ENCODE data around the gene GLS.
"Not testable (repeated sequence)": the region's sequence is repeated elsewhere in the genome, so short reads cannot be mapped to it uniquely, and the experiment has no call there.

GLS gene

DNA sequence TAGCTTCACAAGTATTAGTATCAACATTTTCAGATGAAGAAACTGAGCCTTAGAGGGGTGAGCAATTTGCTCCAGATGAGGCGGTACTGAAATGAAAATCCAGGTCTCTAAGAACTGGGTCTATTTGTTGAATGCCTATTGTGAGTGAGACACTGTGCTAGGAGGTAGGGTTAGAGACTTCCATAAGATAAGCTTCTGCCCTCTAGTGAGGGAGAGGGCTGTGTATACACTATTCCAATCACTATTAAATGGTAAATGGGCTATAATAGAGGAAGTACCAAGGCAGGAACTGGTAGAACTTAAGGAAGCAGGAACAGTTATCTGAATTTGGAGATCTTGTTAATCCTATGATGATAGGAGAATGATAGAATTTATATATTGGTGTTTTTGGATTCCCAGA, 23.6 kb upstream of the GLS start:
- peak; percentile 12 for DNase-seq

DNA sequence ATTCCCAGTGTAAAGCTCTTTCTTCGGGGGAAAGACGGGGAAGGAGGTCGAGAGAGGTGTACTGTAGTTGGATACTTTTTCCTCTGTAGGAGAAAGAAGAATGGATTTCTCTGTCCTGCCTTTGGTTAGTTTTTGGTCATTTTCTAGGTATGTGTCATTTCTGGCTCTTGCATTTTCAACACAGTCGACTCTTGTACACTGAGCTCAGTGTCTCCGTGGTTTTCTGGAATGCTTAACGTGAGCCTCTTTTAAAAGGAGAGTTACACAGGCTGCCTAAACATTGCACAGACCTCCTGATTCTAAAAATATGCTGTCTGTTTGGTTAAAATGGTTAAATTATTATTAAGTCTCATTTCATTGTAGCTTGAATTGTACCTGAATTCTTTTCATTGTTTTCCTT, 21.8 kb upstream of the GLS start:
- no peak for DNase-seq

DNA sequence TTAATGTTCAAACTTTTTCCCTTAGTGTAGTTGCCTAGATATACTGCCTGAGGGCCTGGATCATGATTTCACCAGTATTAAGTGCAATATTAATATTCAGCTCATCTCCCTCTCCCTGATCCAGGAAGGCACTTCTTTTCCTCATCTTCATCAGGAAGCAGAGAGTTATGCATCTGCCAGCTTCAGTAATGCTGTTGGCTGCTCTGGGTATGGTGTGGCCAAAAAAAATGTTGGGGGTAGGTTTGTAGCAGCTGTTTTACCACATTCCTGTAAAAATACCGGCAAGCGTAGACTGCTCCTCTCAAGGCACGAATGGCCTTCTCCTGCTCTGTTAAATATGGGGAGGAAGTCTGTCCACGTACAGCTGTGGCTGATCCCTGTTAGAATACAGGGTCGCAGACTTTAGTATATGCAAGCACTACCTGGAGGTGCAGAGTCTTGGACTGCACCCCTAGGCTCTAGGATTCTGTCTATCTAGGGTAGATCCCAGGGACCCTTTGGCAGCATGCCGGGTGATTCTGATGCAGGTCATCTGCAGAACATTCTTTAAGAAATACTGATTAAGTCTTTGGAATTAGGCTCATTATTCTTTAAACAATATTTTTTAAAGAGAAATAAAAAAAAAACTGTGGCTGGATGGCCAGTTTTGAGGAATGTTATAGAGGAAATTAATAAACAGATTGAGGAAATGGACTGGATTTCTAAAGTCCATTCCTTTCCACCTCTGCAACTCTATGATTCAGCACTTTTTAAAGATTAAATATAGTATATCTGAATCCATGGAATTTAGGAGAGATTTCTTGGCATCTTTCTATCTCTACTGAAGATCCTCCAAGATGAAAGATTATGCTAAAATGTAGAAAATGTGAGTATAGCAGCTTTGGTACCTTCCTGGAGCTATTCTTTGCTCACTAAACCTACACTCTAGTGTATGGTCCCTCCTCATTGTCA, 21.0 kb upstream of the GLS start:
- no peak for DNase-seq

DNA sequence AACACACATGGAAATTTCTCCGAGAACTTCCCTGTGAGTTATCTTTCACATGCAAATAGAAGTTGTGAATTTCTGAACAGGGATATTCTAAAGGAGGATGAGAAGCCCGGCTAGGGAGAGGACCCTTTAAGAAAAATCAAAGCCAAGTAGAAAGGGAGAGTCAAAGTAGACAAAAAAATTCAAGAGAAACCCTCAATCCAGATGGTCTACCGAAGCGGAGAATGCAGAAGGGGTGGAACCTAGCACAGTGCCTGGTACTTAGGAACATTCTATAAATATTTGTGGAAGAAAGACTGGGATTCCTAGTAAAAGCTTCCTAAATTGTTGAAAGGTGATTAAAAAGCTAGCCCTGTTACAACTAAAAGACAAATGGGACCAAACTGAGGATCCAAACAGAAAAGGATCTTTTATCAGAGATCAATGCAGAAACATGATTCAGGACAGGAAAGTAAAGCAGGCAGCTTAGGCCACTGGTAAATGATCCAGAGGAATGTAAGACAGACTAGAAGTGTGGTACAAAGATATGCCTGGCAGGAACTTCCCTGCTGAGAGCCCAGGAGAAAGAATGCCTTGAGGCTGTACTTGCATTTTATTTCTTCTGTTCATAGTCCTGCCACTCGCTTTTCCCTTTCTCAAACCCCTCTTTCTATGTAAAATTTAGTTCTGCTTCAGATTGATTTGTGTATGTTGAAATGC, 19.5 kb upstream of the GLS start:
- no peak for DNase-seq

DNA sequence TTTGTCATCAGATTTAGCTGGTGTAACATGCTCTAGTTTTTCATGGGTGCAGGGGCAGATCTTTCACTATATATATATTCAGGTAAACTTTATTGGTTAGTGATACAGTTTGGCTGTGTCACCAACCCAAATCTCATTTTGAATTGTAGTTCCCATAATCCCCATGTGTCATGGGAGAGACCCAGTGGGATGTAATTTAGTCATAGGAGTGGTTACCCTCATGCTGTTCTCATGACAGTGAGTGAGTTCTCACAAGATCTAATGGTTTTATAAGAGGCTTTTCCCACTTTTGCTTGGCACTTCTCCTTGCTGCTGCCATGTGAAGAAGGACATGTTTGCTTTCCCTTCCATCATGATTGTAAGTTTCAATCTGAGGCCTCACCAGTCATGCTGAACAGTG, 18.5 kb upstream of the GLS start:
- not testable (repeated sequence) for DNase-seq

DNA sequence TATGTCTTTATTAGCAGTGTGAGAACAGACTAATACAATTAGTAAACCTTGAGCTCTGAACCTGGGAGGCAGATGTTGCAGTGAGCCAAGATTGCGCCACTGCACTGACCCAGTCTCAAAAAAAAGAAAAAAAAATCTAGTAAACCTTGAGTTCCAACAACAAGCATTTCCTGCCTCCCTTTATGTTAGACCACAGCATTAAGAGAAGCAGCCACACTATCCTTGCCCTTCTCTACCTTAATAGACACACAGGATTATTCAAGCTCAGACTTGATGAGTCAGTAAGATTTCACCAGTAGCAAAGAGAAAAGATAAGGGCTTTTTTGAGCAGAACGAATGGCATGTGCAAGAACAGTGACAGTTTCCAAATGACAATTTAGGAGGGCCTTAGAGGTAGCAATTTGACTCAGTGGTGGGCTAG, 18.0 kb upstream of the GLS start:
- DNase-seq = no peak

DNA sequence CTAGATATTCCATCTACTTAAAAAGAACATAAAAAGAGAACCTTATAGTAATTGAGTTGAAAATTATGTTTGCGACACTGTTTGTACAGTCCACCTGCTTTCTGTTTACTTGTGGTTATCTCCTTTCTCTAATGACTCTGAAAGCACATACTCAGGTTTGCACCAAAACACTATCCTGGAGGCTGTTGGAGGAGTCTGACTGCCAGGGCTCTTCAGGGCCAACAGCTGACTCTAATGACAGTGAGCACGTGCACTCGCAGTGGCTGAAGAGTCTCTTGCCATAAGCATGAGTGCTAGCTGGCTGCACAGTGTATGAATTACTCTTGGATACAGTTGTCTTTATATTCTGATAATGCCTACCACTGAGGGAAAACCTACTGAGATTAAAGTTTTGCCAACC, 16.7 kb upstream of the GLS start:
- no peak for DNase-seq

DNA sequence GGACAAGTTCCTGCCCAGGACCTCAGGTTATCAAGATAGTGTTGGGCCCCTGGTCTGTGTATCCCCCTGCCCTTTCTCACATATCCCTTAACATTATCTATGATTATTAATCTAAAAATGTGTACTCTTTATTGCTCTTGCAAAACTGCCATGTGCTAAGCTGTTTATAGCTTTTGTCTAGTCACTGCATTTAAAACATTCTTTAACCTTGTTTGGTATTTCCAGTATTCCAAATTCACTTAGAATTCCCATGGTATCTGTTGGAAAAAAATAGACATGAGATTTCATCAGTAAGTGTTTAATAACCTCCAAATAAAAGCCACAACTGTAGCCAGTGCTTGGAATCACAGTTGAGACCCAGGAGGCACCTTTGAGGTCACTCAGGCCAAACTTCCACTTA, 16.2 kb upstream of the GLS start:
- DNase-seq = no peak

DNA sequence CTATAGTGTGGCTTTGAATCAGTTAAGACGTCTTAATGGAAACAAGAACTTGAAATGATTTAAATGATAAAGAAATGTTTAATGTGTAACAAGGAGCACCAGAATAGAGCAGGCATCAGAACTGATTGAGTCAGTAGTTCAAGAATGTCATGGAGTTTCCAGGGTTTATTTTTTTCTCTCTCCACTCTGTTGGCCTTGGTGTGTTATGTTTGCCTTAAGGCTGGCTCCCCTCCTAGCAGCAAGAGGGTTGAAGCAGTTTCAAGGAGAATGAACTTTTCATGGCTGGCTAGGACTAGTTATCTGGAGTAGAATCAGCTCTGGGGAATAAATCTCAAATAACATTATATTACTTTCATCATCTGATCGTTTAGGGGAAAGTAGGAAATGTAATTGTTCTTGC, 13.4 kb upstream of the GLS start:
- no peak for DNase-seq

DNA sequence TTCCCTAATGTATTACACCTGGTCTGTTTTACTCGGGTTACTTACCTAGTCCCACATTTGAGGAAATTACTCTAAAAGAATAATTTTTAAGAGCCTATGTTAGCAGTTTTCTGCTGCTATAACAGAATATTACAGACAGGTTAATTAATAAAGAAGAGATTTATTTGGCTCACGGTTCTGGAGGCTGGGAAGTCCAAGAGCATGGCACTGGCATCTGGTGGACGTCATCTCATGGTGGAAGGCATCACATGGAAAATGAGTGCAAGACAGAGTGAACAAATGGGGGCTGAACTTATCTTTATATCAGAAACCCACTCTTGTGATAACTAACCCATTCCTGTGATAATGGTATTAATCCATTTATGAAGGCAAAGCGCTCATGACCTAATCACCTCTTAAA, 12.8 kb upstream of the GLS start:
- DNase-seq = no peak

DNA sequence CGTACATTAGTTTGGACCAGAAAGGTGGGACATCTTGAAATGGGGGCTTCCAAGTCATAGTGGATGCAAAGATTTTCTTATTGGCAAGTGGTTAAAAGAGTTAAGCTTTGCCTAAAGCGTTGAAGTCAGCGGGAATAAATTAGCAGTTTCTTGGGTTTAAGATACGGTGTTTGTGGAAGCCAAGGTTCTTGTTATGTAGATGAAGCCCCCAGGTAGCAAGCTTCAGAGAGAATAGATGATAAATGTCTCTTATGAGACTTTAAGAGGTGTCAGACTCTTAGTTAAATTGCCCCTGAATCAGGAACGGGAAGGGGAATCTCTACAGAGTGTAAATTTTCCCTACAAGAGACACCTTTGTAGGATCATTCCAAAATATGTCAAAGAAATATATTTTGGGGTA, 10.9 kb upstream of the GLS start:
- DNase-seq = no peak

DNA sequence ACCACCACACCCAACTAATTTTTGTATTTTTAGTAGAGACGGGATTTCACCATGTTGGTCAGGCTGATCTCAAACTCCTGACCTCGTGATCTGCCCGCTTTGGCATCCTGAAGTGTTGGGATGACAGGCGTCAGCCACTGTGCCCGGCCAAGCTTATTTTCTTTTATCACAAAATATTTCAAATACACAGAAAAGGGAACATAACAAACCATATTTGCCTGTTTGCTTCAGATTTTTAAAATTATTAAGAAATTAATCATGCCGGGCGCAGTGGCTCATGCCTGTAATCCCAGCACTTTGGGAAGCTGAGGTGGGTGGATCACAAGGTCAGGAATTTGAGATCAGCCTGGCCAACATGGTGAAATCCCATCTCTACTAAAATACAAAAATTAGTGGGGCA, 7.2 kb upstream of the GLS start:
- not testable (repeated sequence) for DNase-seq

DNA sequence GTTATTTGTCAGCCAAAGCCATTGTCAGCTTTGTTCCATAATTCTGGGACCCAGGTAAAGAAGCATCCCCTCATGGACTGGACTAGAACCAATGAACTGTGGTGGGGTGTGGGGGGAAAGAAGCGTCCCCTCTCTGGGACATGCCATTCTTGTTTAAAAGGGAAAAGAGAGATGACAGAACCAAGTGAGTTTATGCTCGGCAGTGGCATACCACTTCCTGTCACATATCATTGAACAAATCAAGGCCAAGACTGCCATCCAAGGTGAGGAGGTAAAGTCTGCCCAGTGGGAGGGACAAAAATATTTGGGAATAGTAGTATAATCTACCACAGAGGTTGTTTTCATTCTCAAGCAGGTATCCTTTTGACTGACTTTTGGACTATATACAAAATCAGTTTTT, 4.7 kb upstream of the GLS start:
- no peak for DNase-seq

DNA sequence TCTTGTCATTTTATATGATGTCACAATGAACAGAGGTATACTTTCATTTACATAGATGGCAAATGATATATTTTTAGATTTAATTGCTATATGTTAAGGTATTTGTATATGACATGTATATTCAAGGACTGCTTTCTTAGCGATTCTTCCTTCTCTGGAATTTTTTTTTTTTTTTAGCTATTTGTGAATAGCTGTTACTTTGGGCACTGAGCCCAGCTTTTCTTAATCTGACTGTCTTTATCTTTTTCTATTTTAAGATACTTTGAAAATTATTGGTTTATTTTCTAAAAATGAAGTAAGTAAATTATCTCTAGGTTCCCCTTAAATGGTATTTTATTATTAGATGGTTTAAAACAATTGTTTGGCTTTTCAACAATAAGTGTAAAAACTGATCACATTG, 4.0 kb upstream of the GLS start:
- no peak for DNase-seq

DNA sequence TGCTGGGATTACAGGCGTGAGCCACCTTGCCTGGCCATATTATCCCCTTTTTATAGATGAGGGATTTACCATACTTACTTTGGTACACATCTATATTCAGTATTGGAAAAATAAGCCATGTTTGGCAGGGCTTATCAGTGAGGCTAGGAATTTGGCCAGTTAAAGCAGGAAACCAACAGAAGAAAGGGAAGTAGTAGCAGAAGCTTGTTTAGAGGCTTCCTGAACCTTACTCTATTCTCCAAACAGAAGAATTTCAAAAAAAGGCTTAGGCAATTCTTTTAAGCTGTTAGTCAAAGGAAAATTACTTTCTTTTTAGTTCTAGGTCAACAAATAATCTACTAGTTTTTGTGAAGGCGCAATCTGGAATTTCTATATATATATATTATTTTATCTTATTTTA, 3.2 kb upstream of the GLS start:
- peak; percentile 25 for DNase-seq

DNA sequence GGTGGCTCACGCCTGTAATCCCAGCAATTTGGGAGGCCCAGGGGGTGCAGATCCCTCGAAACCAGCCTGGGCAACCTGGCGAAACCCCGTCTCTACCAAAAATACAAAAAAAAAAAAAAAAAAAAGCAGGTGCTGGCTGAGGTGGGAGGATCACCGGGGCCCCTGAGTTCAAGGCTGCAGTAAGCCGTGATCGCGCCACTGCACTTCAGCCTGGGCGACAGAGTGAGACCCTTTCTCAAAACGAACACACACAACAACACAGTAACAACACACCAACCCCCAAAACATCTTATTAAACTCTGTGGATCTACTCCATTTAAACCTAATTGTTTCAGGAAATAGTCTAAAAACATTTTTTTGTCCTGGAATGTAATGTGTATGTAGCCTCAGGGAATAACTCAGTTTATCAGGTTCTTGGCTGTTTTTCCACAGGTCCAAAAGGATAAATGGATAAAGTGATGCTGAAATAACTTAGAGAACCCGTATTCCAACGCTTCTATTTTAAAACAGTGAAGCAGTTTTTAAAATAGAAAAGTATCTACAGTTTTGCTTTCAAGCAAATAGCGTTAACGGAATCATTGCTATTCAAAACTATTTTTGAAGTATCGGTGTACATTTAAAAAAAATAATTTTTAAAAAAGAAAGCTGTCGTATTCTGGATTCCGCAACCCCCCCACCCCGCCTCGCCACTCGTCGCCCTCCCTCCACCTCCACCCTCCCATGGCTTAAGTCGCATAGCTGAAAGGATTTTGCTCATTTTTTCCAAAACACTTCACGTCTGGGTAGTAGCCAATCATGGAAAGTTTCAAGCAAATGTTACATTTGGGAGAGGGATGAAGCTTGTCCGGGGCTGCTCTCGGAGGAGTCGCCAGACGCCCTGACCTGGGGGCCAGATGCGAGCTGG, 895 bp upstream of the GLS start:
- peak; percentile 51 for DNase-seq

DNA sequence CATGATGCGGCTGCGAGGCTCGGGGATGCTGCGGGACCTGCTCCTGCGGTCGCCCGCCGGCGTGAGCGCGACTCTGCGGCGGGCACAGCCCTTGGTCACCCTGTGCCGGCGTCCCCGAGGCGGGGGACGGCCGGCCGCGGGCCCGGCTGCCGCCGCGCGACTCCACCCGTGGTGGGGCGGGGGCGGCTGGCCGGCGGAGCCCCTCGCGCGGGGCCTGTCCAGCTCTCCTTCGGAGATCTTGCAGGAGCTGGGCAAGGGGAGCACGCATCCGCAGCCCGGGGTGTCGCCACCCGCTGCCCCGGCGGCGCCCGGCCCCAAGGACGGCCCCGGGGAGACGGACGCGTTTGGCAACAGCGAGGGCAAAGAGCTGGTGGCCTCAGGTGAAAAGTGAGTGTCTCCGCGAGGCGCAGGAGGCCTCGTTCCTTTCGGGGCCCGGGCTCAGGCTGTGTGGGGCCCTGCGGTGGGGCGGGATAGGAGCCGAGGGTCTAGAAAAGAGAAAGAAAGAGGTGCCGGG, 520 bp downstream of the GLS start:
- DNase-seq = no peak

DNA sequence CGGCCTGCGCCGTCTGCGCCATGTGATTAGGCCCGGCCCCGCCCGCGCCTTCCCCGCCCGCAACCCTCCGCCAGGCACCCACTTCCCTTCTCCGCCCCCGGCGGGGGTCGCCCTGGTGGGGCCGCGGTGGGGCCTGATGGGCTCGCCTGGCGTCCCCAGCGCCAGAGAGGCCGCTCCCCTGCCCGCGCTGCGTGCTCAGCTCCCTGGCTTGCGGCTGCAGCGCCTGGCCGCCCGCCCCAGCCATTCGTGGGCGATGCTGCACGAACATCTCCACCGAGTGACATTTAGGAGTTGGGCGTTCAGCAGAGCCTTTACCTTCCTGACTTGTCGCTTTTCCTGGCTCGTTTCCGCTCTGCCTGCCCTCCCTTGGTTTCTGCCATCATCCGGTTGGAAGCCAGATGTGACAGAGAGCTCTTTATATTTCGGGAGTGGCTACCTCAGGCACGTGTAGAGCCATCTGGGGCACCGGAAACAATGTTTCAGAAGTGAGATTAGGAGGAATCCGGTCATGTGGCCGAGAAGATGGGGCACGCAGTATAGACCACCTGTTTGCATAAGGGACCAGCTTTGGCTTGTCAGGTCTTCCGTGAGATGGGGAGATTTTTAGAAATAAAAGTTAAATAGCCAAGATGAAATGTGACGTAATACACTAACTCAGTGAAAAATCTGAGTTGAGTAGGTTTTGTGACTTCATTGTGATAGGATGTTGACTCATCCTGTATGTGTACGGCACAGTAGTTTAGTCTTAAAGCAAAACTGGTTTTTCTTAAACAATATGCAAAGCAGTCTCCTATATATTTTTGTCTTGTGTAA, 1.2 kb downstream of the GLS start:
- peak; percentile 92 for DNase-seq

DNA sequence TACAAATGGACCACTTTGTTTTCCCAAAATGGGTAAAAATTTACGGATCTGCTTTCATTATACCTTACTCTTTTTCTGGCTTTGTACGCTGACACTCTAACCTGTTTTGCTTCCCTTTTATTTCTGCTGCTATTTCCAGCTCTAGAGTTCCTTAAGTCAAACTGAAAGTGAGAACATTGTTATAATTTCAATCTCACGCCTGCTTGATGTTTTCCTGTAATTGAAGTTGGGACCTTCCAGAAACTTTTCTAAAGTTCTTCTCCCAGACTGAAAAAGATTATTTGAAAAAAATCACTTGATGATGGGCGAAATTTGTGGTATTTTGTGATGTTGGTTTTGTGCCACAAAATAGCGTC, 1.8 kb downstream of the GLS start:
- DNase-seq = no peak

DNA sequence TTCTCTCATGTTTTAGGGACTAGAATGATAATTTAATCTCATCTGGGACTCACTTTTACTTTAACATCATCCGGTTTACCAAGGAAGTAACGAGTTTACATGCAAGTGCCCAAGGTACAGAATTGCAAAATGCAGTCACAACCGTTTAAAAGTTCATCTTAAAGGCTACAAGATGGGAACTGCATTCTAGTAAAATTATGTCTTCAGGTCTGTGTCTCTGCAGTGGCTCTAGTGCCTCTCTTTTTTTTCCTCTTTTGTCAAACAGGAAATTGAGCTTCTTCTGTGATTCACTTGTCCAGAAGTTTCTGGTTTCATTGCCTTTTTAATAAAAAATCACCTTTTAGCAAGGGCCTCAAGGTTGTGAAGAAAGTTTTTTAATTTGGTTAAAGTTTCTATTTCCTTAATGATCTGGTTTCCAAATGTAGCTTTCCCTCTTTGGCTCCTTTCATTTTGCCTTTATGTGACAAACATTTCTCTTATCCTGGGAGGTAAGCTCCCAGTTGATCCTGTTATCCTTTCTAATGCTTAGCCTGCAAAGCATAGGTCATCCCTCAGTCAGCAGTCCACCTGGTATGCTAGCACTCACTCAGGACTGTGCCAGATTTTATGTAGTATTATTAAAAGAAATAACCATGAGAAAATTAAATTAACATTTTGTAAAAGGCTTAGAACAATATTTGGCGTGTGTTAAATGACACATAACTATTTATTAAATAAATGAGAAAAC, 2.4 kb downstream of the GLS start:
- peak; percentile 39 for DNase-seq

DNA sequence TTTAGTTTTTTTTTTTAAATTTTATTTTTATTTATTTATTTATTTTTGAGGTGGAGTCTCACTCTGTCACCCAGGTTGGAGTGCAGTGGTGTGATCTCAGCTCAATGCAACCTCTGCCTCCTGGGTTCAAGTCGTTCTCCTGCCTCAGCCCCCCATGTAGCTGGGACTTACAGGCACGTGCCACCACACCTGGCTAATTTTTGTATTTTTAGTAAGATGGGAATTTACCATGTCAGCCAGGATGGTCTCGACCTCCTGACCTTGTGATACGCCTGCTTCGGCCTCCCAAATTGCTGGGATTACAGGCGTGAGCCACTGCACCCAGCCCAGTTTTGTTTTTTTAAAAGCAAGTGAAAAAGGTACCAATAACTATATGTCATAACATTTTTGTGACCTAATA, 5.2 kb downstream of the GLS start:
- DNase-seq = not testable (repeated sequence)

DNA sequence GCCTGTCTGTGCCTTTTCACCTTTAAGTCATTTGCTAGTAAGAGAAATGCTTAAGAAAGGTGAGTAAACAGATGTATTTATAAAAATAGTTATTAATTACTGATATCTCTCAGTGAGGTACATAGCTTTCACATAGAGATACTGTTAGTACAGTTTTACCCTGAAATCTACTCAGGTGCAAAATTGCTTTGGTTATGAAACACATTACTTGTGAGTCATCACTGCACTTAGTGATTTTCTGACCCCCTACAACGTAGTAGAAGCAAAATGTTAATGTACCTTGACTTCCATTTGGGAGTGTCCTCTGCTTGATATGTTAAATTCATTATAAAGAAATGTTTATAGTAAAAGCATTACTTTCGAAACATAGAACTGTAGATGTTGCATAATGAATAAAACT, 6.5 kb downstream of the GLS start:
- DNase-seq = no peak

Measured in hematopoietic multipotent progenitor cell treated with erythropoietin and hydrocortisone succinate and interleukin-3 and kit ligand, for 6 days (in vitro differentiated cells).